Fibroblast of lung (primary cell): ENCODE data around the gene LMNB1. TPM values are rescaled to one million over a fixed set of nuclear protein-coding genes. Genes with fewer than 3 reads are reported as not detected.

Experiments
- DNase-seq, 2 donors: peaks; one replicate each; pipeline versions ENCODE4 v3.0.0 to v3.0.0-alpha.2; 2010; ENCODE audit warnings: low read depth in 2 of 2
- H2AFZ ChIP-seq: 2 replicates; pipeline ENCODE4 v1.5.1; 2012; ENCODE audit warnings: low read length, control low read depth, inconsistent platforms
- H3K27ac ChIP-seq: 2 replicates; pipeline ENCODE4 v1.5.1; 2011; ENCODE audit warnings: low read length, control low read depth; ENCODE audit not compliant: insufficient read depth
- H3K27me3 ChIP-seq: 2 replicates; pipeline ENCODE4 v1.5.1; 2011; ENCODE audit warnings: mild to moderate bottlenecking, low read length; ENCODE audit not compliant: control insufficient read depth, insufficient read depth
- H3K36me3 ChIP-seq: 2 replicates; pipeline ENCODE4 v1.5.1; 2011; ENCODE audit warnings: low read length; ENCODE audit not compliant: control insufficient read depth, insufficient read depth
- H3K4me1 ChIP-seq: 2 replicates; pipeline ENCODE4 v1.5.1; 2011; ENCODE audit warnings: low read length; ENCODE audit not compliant: control insufficient read depth, insufficient read depth; ENCODE audit errors: extremely low read depth
- H3K4me2 ChIP-seq: 2 replicates; pipeline ENCODE4 v1.5.1; 2011; ENCODE audit warnings: low read length, control low read depth; ENCODE audit not compliant: insufficient read depth; ENCODE audit errors: extremely low read depth
- H3K4me3 ChIP-seq, 4 experiments: fragments of 200-600 bp in 1 of 4; sonication (generic) in 1 of 4; replicated peaks in 1 of 4; 2 replicates each; pipeline ENCODE4 v1.5.1; 2011 to 2016; ENCODE audit warnings: low read length in 4 of 4, low read depth in 3 of 4, mild to moderate bottlenecking in 3 of 4, control low read depth in 2 of 4, inconsistent platforms in 1 of 4, mixed read lengths in 1 of 4; ENCODE audit not compliant: insufficient read depth in 1 of 4; ENCODE audit errors: control extremely low read depth in 1 of 4
- H3K79me2 ChIP-seq: 2 replicates; pipeline ENCODE4 v1.5.1; 2012; ENCODE audit warnings: mild to moderate bottlenecking, low read length, inconsistent platforms; ENCODE audit not compliant: control insufficient read depth, insufficient read depth
- H3K9ac ChIP-seq: 2 replicates; pipeline ENCODE4 v1.5.1; 2011; ENCODE audit warnings: mild to moderate bottlenecking, low read length, control low read depth; ENCODE audit not compliant: insufficient read depth
- H3K9me3 ChIP-seq: 2 replicates; pipeline ENCODE4 v1.5.1; 2012; ENCODE audit warnings: low read depth, low read length; ENCODE audit not compliant: control insufficient read depth, insufficient read depth
- H4K20me1 ChIP-seq: 2 replicates; pipeline ENCODE4 v1.5.1; 2011; ENCODE audit warnings: low read length; ENCODE audit not compliant: control insufficient read depth, insufficient read depth; ENCODE audit errors: extremely low read depth
- CTCF ChIP-seq, 2 donors: IDR thresholded peaks in 1 of 2; conservative IDR thresholded peaks in 1 of 2; 1 replicate in 1 of 2; 2 replicates in 1 of 2; pipeline ENCODE4 v1.5.1; 2011 to 2012; ENCODE audit warnings: low read length in 2 of 2, control low read depth in 1 of 2, inconsistent platforms in 1 of 2, low read depth in 1 of 2, mild to moderate bottlenecking in 1 of 2
- EZH2 ChIP-seq: IDR thresholded peaks from 2 replicates; pipeline ENCODE4 v1.5.1; 2012; ENCODE audit warnings: low read length, control low read depth, mild to moderate bottlenecking; ENCODE audit errors: missing control alignments
- polyA plus RNA-seq, 2 donors: library from polyadenylated mRNA; depleted of rRNA in 1 of 2; stranded (reverse) in 1 of 2; unstranded in 1 of 2; fragments of >200 nt; gene quantifications; 2 replicates each; pipeline ENCODE4 v1.2.1, GENCODE V29; 2011 to 2012; ENCODE audit warnings: missing spikeins in 1 of 2
- total RNA-seq: library from RNA; depleted of rRNA; stranded (reverse); fragments of >200 nt; gene quantifications from 2 replicates; pipeline ENCODE4 v1.2.1, GENCODE V29; 2014

Gene LMNB1
- total and polyA plus RNA-seq, 2 donors (not counting 1 experiment from before 2014, with no cell fraction given), result 17.3 to 17.5 TPM

- H3K79me2 ChIP-seq, result no peaks in the 10 kb centered on the region
- no peaks in the 10 kb centered on the region for H3K9me3 ChIP-seq
- no peak for TF ChIP-seq EZH2
- no peak for TF ChIP-seq CTCF (conservative IDR thresholded peaks at IDR 0.05 in 1 of 2, IDR thresholded peaks at IDR 0.05 in 1 of 2; ENCODE audit: low read depth in 1 of 2, low read length in 2 of 2)
- no peak overlapping the region for H3K27ac ChIP-seq
- H3K4me1 ChIP-seq, result no peaks in the 10 kb centered on the region
- no peak overlapping the region for H3K9ac ChIP-seq
- no peaks in the 10 kb centered on the region for H4K20me1 ChIP-seq
- H3K4me2 ChIP-seq, result no peak overlapping the region
- no peaks in the 10 kb centered on the region for H3K27me3 ChIP-seq
- no peak overlapping the region for H3K4me3 ChIP-seq
- H3K36me3 ChIP-seq, result no peaks in the 10 kb centered on the region
- DNase-seq, result no peak
- H2AFZ ChIP-seq, result no peak overlapping the region
These were observed 40.8 kb upstream of the LMNB1 start for GRCh38 chr5:126736141-126736540.

- H3K79me2 ChIP-seq, result no peaks in the 10 kb centered on the region
- no peaks in the 10 kb centered on the region for H3K36me3 ChIP-seq
- no peaks in the 10 kb centered on the region for H4K20me1 ChIP-seq
- H3K27me3 ChIP-seq, result no peaks in the 10 kb centered on the region
- no peak overlapping the region for H3K4me2 ChIP-seq
- no peaks in the 10 kb centered on the region for H3K9me3 ChIP-seq
- DNase-seq, result no peak
- H3K4me3 ChIP-seq, result no peak overlapping the region
- no peak overlapping the region for H3K27ac ChIP-seq
- no peak overlapping the region for H3K9ac ChIP-seq
- no peak overlapping the region for H2AFZ ChIP-seq
- H3K4me1 ChIP-seq, result no peaks in the 10 kb centered on the region
- no peak for TF ChIP-seq EZH2
- no peak for TF ChIP-seq CTCF (conservative IDR thresholded peaks at IDR 0.05 in 1 of 2, IDR thresholded peaks at IDR 0.05 in 1 of 2; ENCODE audit: low read depth in 1 of 2, low read length in 2 of 2)
These were observed 35.6 kb upstream of the LMNB1 start for GRCh38 chr5:126741361-126741760.

- H3K27ac ChIP-seq, result no peak overlapping the region
- no peaks in the 10 kb centered on the region for H3K27me3 ChIP-seq
- H2AFZ ChIP-seq, result no peak overlapping the region
- no peak for TF ChIP-seq EZH2
- no peak for TF ChIP-seq CTCF (conservative IDR thresholded peaks at IDR 0.05 in 1 of 2, IDR thresholded peaks at IDR 0.05 in 1 of 2; ENCODE audit: low read depth in 1 of 2, low read length in 2 of 2)
- no peaks in the 10 kb centered on the region for H3K79me2 ChIP-seq
- H3K4me3 ChIP-seq, result no peak overlapping the region
- H4K20me1 ChIP-seq, result no peaks in the 10 kb centered on the region
- no peak overlapping the region for H3K9ac ChIP-seq
- no peak for DNase-seq
- no peaks in the 10 kb centered on the region for H3K9me3 ChIP-seq
- H3K4me1 ChIP-seq, result no peaks in the 10 kb centered on the region
- H3K4me2 ChIP-seq, result no peak overlapping the region
- H3K36me3 ChIP-seq, result no peaks in the 10 kb centered on the region
These were observed 34.5 kb upstream of the LMNB1 start for GRCh38 chr5:126742425-126742824.
